Hematopoietic multipotent progenitor cell treated with erythropoietin and hydrocortisone succinate and interleukin-3 and kit ligand, for 15 days (in vitro differentiated cells): ENCODE data around the gene RAMP2.
A peak's percentile ranks its signal among the peaks of the same experiment; 100 is the strongest.
"Not testable (repeated sequence)": the region's sequence is repeated elsewhere in the genome, so short reads cannot be mapped to it uniquely, and the experiment has no call there.

Source experiments
- DNase-seq: peaks from one replicate; pipeline ENCODE4 v3.0.0-alpha.2; 2015; ENCODE audit warnings: low spot score

The RAMP2 gene

GRCh38 chr17:42760652-42761581, at the start of gene RAMP2:
TSS of gene RAMP2 (plus strand) at chr17:42761227. CDS start at chr17:42761262, 35 bp downstream.
- no peak for DNase-seq

GRCh38 chr17:42720996-42721583, 39.9 kb upstream of the RAMP2 start:
- peak; percentile 80 for DNase-seq

DNA sequence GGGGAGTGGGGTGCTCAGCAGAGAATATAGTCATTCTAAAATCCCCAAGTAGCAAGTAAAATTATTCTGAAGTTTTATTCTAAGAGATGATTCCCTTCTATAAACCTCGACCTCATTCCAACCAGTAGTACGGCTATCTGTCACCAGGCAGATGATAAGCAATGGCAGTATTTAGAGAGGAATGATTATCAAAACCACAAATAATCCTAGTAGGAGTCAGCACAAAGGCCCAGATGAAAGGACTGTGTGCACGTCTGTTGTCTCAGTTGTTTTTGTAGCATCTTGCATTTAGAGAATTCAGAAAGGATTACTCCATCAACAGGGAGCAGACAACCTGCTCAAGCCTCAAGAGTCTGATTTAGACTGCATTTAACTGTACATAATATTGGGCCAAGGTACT, 37.4 kb upstream of the RAMP2 start:
- DNase-seq = no peak

- no peak for DNase-seq
These were observed 35.9 kb upstream of the RAMP2 start for GRCh38 chr17:42725143-42725542.

DNA sequence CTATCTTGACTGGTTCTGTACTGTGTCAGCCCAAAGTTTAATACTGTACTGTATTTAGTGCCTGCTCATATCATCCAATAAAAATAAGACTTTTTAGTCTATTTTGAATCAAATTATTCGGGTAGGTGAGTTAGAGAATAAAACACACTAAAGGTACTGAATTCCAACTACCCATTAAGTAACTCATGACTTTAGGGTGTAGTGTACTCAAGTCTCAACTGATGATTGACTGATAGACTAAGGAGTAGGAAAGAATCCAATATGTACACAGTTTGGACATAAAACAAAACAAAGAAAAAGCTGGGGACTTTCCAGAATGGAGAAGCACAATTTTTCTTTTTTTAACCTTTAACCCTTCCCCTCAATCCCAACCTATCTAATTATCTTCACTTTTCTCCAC, 20.3 kb upstream of the RAMP2 start:
- DNase-seq = no peak

- DNase-seq = not testable (repeated sequence)
These were observed 18.1 kb upstream of the RAMP2 start for GRCh38 chr17:42742916-42743315.

DNA sequence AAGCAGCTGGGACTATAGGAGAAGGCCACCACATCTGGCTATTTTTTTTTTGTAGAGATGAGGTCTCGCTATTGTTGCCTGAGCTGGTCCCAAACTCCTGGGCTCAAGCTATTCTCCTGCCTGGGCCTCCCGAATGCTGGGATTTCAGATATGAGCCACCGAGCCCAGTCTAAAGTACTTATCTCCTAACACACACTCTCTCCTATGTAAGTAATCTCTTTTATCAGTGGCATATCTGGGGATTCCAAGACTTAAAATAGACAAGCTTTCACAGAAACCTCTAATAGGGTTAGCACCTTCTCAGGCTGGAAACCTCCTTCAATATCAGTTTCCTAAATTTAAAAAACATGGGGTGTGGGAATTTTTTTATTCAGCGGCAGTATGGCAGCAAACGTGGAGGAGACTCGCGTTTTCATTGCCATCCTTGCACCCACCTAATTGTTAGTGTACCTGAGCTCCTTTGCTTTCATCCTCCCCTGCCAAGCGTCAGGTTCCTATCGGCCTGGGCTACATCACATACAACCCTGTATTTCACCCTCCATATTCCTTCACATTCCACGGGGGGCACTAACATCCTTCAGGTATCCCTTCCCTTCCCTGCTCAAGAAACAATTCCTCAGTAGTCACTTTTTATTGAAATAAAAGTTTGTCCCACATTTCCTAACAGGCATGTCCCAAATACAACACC, 17.3 kb upstream of the RAMP2 start:
- DNase-seq = peak; percentile 53

DNA sequence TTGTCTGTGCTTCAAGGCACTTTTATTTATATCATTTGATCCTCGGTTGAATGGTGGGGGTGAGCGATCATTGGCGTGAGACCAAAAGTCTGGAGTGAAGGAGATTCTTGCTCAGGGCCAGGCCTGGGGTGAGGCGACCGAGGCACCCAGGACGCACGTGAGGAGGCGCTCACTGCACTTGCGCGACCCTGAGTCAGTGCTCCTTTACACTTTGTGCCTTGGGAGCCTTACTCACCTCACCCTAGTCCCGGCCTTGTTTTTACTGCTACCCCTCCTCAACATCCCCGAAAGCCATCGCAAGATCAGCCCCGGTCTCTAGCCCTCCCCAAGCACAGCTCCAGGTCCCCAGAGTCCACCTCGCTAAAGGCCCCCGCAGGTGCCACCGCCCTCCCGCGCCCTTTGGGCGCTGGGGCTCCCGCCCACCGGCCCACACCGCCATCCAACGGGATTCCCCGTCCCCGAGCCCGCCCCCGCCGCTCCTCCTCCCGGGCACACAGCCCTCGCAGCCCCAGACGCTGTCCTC, 16.7 kb upstream of the RAMP2 start:
- DNase-seq = peak; percentile 77

- peak; percentile 93 for DNase-seq
These were observed 16.0 kb upstream of the RAMP2 start, which contains the start of gene EZH1 for GRCh38 chr17:42744806-42745617. TSS of gene EZH1 (minus strand) at chr17:42745040. CDS start at chr17:42728941, 16,099 bp downstream.

- no peak for DNase-seq
These were observed 12.7 kb upstream of the RAMP2 start for GRCh38 chr17:42748202-42748907.

DNA sequence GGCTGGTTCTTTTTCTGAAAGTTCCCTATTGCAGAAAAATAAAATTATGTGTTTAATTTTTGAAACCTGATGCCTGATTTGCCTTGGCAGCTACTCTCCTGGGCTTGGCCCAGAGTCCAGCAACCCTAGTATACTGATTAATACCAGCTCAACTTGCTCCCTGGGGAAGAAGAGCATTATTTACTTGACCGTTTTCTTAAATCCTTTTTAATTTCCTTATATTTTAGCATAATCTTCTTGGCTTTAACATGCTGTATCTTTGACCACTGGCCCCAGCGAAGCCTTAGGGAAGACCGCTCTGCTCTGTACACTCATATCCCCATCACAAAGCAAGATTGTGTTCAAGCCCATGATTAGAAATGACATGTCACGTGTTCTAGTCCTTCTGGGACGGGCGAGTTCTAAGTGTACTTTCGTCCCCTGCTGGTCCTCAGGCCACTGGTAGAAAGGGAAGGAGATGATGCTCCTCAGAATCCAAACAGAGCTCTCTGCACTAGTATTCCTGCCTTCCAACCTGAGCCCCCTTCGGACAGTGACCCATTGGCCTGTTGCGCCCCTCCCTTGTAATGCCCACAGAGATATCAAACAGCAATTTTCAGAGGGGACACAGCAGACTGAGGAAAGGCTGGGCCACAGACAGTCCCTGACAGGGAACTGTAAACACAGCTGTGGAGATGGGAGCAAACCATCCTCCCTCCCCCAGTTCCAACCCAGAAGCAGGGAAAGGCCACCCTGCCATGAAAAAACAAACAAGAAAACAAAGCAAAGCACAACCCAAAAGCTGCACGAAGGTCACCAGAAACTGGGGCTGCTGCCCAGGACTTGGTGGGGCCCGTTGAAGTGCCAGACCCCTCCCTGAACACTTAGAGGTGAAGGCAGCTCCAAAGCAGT, 11.9 kb upstream of the RAMP2 start:
- DNase-seq = no peak

DNA sequence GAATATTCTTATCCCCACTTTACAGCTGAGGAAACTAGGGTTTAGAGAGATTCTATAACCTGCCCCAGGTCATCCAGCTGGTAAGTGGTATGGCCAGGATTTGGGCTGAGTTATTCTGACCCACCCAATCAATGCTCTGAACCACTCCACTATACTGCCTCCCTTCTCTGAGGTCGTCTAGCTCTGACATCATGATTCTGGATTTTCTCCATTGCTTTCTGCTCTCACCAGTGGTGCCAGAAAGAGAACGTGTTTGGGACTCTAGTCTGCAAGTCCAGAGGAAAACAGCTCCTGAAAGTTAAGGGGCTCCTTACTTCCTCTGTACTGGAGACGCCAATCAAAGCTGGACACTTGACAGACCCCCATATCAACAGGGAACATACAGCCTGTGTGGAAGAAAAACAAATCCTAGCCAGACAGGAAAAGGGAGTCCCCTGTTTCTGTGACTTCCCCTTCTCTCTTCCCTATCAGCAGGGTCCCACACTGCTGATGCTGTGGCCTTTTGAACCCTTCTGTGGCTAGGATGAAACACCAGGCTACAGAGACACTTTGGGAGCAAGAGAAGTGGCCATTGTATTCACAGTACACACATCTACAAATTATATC, 10.2 kb upstream of the RAMP2 start:
- no peak for DNase-seq

DNA sequence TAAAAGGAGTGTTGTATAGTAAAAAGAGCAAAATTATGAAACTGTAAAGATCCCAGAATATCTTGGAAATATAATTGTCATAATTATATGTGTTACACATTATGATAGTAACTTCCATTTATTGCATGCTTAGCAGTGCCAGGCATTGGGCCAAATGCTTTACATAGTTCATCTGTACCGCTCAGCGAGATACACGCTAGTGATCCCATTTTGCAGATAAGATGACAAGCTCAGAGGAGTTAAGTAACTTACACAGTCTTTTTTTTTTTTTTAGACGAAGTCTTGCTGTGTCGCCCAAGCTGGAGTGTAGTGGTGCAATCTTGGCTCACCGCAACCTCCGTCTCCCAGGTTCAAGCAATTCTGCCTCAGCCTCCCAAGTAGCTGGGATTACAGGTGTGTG, 9.4 kb upstream of the RAMP2 start:
- DNase-seq = no peak

DNA sequence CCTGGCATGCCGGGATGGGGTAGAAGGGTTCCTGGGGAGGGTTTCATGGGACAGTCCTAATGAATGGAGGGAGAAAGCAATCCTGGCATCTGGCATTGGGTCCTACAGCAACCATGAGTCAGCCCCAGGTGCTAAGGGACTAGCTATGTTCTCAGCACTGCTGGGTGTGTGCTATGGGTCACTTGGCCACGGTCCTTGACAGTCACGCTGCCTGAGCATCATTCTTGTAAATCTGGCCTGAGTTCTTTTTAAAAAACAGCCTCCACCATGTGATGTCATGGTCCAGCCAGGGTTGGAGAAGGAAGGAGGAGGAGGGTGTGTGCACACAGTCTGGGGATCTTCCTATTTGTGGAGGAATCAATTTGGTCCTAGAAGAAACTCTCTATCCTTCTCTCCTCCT, 6.2 kb upstream of the RAMP2 start:
- DNase-seq = no peak

- no peak for DNase-seq
These were observed 910 bp upstream of the RAMP2 start for GRCh38 chr17:42759982-42760651.

GRCh38 chr17:42761638-42762037, 611 bp downstream of the RAMP2 start:
- no peak for DNase-seq

- no peak for DNase-seq
These were observed 5.1 kb downstream of the RAMP2 start for GRCh38 chr17:42766124-42766523.

DNA sequence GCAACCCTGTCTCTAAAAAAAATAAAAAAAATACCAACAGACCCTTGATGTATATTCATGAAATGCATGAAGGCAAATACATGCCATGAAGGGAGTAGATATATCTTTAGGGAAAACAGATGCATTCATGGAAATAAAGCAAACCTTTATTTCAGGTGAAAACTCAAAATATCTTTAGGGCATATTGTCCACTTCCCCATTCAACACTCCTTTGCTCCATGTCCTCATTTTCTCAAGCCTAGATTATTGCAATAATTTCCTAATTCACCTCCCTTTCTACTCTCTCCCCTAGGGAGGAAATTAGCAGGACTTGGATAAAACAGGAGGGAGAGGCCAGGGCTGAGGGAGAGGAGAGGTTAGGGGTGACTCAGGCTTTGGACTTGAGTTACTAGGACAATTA, 6.5 kb downstream of the RAMP2 start:
- no peak for DNase-seq

- not testable (repeated sequence) for DNase-seq
These were observed 7.0 kb downstream of the RAMP2 start for GRCh38 chr17:42768006-42768405.
